NB4 (cell line): ENCODE results near the gene LY86.

Experiments used
- DNase-seq: peaks from one replicate; pipeline ENCODE4 v3.0.0; 2010; ENCODE audit warnings: low read depth
- H3K4me3 ChIP-seq: one replicate; pipeline ENCODE4 v1.5.1; 2011; ENCODE audit warnings: mild to moderate bottlenecking, low read depth, low read length, moderate library complexity
- CTCF ChIP-seq: IDR thresholded peaks from one replicate; pipeline ENCODE4 v1.5.1; 2012; ENCODE audit warnings: low read depth, low read length
- MAX ChIP-seq: IDR thresholded peaks from 2 replicates; pipeline ENCODE4 v1.6.1; 2011; ENCODE audit warnings: low read depth, low read length
- MYC ChIP-seq: IDR thresholded peaks from 2 replicates; pipeline ENCODE4 v1.6.1; 2011; ENCODE audit warnings: low read depth, low read length
- POLR2A ChIP-seq: IDR thresholded peaks from 2 replicates; pipeline ENCODE4 v1.6.1; 2011; ENCODE audit warnings: mild to moderate bottlenecking; ENCODE audit not compliant: insufficient read length; ENCODE audit errors: extremely low read depth

LY86 gene

GRCh38 chr6:6652932-6653331 is 64.4 kb downstream of the LY86 start:
- TF ChIP-seq MAX (no peak), POLR2A (no peak), MYC (no peak), CTCF (no peak)
- no peak overlapping the region for H3K4me3 ChIP-seq
- DNase-seq = no peak

GRCh38 chr6:6654599-6655575 is 66.4 kb downstream of the LY86 start:
- TF ChIP-seq CTCF = no peak
- TF ChIP-seq MAX = no peak
- TF ChIP-seq MYC = no peak
- TF ChIP-seq POLR2A = no peak
- DNase-seq = no peak
- no peak overlapping the region for H3K4me3 ChIP-seq

- DNase-seq = no peak
- TF ChIP-seq MAX = no peak
- TF ChIP-seq POLR2A = no peak
- no peak for TF ChIP-seq MYC
- no peak for TF ChIP-seq CTCF
- no peak overlapping the region for H3K4me3 ChIP-seq
Observed at GRCh38 chr6:6655805-6656251, 67.3 kb downstream of the LY86 start.

- TF ChIP-seq POLR2A = no peak
- TF ChIP-seq MAX = no peak
- H3K4me3 ChIP-seq = no peak overlapping the region
- DNase-seq = no peak
Observed at GRCh38 chr6:6656287-6656686, 67.8 kb downstream of the LY86 start.

GRCh38 chr6:6657085-6657819 is 68.7 kb downstream of the LY86 start:
- H3K4me3 ChIP-seq = no peak overlapping the region
- TF ChIP-seq POLR2A (no peak), MAX (no peak), MYC (no peak), CTCF (no peak)
- DNase-seq = peak; percentile 54
